Fibroblast of skin of right biceps (primary cell): ENCODE results near the gene TPR.

Experiments used
- DNase-seq: peaks from one replicate; pipeline ENCODE4 v3.0.0-alpha.2; 2013

TPR gene

DNA sequence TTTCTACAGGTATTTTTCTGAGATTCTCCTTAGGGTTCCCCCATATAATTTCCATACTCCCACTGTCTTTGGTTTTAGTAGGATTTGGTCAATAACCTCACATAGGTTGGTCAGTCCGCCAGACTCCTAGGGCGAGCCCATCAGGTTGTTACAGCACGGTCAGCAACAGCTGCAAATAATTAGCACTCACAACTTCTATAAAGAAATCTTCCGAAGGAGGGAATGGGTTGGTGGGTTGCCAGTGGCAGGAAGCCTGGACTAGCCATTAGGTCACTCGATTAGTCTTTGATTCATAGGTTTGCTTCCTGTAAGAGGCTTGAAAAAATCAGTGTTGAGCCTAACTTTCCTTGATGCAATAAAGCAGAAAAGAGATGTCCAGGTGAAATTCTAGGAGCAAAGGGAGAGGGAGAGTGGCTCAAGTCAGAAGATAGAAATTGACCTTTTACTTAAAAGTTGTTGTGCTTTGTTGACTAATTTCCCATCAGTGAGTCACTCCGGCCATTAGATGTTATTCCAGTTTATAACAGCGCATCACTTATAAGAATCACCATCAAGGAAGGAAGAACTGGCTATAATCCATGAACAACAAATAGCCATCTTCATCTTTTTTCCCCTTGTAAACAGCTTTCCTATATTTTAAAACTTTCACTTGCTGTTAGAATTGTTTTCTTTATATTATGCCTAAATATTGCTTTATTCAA lies 88.3 kb downstream of the TPR start:
- no peak for DNase-seq

DNA sequence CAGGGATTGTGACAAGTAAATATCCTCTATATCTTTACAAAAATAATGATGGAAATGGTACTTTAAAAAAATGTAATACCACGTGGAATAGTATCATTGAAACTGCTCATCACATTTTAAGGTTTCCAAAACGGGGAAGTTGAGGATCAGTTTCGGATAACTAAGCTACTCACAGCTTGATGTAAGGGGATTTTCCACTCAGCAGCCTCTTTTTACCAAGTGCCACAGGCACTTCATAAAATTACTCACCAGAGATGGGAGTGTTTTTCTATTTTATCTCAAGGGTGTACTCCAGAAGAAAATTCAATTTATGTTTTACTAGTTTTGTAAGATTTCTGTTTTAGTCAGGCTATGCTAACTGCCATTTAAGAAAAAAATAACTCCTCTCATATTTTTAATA lies 91.7 kb downstream of the TPR start:
- no peak for DNase-seq

DNA sequence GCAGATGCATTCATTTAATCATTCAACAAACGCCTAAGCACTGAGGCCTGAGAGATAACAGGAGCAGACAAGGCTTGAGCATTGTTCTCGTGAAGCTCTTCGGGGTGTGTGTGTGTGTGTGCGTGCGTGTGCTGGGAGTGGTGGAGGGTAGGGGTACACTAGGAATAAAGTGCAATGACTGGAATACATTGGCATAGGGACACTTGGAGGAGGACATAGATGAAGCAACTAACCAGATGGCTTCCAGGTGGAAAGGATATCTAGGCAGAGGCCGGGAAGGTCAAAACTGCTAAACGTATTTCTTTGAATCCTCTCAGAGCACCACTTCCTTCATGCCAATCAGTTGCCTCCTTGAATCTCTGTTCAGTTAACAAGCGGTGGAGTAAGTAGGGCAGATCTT lies 92.6 kb downstream of the TPR start:
- no peak for DNase-seq

DNA sequence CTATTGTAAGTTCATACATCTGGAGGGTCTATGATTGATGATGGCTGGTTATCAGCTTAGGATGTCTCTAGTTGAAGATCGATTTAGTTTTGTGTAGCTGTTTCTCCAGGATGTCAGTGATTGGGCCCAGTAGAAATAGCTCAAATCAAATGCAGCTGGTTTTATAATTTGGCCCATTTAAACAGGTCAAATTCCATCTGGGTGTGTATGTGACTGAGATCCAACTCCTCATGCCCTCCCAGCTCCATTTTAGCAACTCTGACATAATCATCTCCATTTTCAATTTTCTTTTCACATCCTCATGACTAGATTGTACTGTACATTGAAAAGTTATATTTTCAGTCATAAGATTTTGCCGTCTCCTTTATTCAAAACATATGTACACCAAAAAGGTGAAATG lies 99.2 kb downstream of the TPR start:
- DNase-seq, result no peak

DNA sequence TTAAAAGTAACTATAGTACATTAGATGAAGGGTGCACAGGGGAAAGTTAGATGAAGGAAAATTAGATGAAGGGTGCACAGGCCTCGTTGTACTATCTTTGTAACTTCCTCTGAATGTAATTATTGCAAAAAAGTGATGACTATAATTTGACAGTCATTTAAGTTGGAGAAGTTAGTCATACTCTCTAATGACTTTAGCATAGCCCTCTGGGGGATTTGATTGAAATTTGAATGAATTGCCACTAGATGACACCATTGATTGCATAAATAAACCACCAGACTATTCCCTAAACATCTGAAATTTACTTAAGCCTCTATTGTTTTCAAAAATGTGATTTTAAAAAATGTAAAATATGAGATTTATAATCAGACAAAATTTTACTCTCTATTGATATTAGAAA lies 102.6 kb downstream of the TPR start:
- peak; percentile 49 for DNase-seq

DNA sequence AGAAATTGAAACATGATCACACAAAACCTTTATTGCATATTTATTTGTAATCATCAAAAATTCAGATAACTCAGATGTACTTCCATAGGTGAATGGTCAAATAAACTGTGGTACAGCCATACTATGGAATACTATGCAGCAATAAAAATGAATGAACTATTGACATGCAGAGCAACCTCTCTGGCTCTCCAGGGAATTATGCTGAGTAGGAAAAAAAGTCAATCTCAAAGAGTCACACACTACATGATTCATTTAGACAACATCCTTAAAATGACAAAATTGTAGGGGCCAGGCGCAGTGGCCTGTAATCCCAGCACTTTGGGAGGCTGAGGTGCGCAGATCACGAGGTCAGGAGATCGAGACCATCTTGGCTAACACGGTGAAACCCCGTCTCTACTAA lies 104.0 kb downstream of the TPR start:
- DNase-seq, result no peak
